Astrocyte (in vitro differentiated cells and primary cell): ENCODE data around the gene P2RY6. TPM values are rescaled to one million over a fixed set of nuclear protein-coding genes. Genes with fewer than 3 reads are reported as not detected.

Source experiments
- DNase-seq: peaks from one replicate; pipeline ENCODE4 v3.0.0-alpha.2; 2010; ENCODE audit warnings: low read depth
- FAIRE-seq: peaks from 2 replicates; lab custom pipeline; 2011; peaks lifted over from hg19 to GRCh38; lab: Jason Lieb, UNC
- H2AFZ ChIP-seq: 2 replicates; pipeline ENCODE4 v1.6.0; 2012; ENCODE audit warnings: low read depth, low read length, inconsistent platforms
- H3K27ac ChIP-seq: 2 replicates; pipeline ENCODE4 v1.5.1; 2011; ENCODE audit warnings: low read depth, low read length, inconsistent platforms
- H3K27me3 ChIP-seq: 2 replicates; pipeline ENCODE4 v1.6.0; 2011; ENCODE audit warnings: low read length, inconsistent platforms; ENCODE audit not compliant: insufficient read depth
- H3K36me3 ChIP-seq: 2 replicates; pipeline ENCODE4 v1.5.1; 2011; ENCODE audit warnings: low read length, inconsistent platforms; ENCODE audit not compliant: insufficient read depth
- H3K4me1 ChIP-seq: 2 replicates; pipeline ENCODE4 v1.5.1; 2011; ENCODE audit warnings: low read length, inconsistent platforms; ENCODE audit not compliant: insufficient read depth
- H3K4me2 ChIP-seq: 2 replicates; pipeline ENCODE4 v1.6.0; 2012; ENCODE audit warnings: low read length, inconsistent platforms
- H3K4me3 ChIP-seq: 2 replicates; pipeline ENCODE4 v1.5.1; 2011; ENCODE audit warnings: low read depth, mild to moderate bottlenecking, low read length, inconsistent platforms; ENCODE audit not compliant: insufficient read depth
- H3K79me2 ChIP-seq: 2 replicates; pipeline ENCODE4 v1.6.0; 2012; ENCODE audit warnings: mild to moderate bottlenecking, low read length, inconsistent platforms; ENCODE audit not compliant: insufficient read depth
- H3K9ac ChIP-seq: 2 replicates; pipeline ENCODE4 v1.6.0; 2012; ENCODE audit warnings: mild to moderate bottlenecking, low read length, inconsistent platforms
- H3K9me3 ChIP-seq: 2 replicates; pipeline ENCODE4 v1.5.1; 2012; ENCODE audit warnings: low read depth, mild to moderate bottlenecking, low read length, inconsistent platforms; ENCODE audit not compliant: insufficient read depth
- H4K20me1 ChIP-seq: 2 replicates; pipeline ENCODE4 v1.6.0; 2012; ENCODE audit warnings: low read length, inconsistent platforms; ENCODE audit not compliant: insufficient read depth
- H3K27ac Mint-ChIP-seq: one replicate; pipeline ENCODE4 v1.8.0; 2021; ENCODE audit warnings: mild to moderate bottlenecking, mixed read lengths; ENCODE audit not compliant: unreplicated experiment
- H3K27me3 Mint-ChIP-seq: one replicate; pipeline ENCODE4 v1.8.0; 2021; ENCODE audit warnings: low read depth, mixed read lengths; ENCODE audit not compliant: unreplicated experiment
- H3K36me3 Mint-ChIP-seq: one replicate; pipeline ENCODE4 v1.8.0; 2021; ENCODE audit warnings: low read depth, mixed read lengths; ENCODE audit not compliant: unreplicated experiment
- H3K4me1 Mint-ChIP-seq: one replicate; pipeline ENCODE4 v1.8.0; 2021; ENCODE audit warnings: low read depth, mixed read lengths; ENCODE audit not compliant: unreplicated experiment
- H3K4me3 Mint-ChIP-seq: one replicate; pipeline ENCODE4 v1.8.0; 2021; ENCODE audit warnings: mild to moderate bottlenecking, moderate library complexity, mixed read lengths; ENCODE audit not compliant: unreplicated experiment
- H3K9me3 Mint-ChIP-seq: one replicate; pipeline ENCODE4 v1.8.0; 2021; ENCODE audit warnings: mild to moderate bottlenecking, mixed read lengths; ENCODE audit not compliant: unreplicated experiment
- CTCF ChIP-seq: IDR thresholded peaks from 2 replicates; pipeline ENCODE4 v1.5.1; 2011; ENCODE audit warnings: low read depth, mild to moderate bottlenecking, inconsistent platforms, low read length, moderate library complexity; ENCODE audit not compliant: insufficient read depth
- EZH2 ChIP-seq: IDR thresholded peaks from 2 replicates; pipeline ENCODE4 v1.6.1; 2012; ENCODE audit warnings: mild to moderate bottlenecking, low read length, inconsistent platforms; ENCODE audit not compliant: insufficient read depth
- total RNA-seq: library from RNA; stranded (reverse); gene quantifications from 2 replicates; pipeline ENCODE4 v1.2.1, GENCODE V29; 2021

P2RY6 gene
- total RNA-seq, 1 donor from 2014 or later: 0.75 TPM

GRCh38 chr11:73307323-73308002, 35.3 kb downstream of the P2RY6 start:
- H3K4me3 ChIP-seq: peak overlapping the region; percentile 78
- Mint-ChIP-seq H3K27ac (peak overlapping the region; percentile 77), H3K36me3 (peaks cover 7% of the 10 kb centered on the region), H3K9me3 (no peaks in the 10 kb centered on the region), H3K4me1 (peaks cover 9% of the 10 kb centered on the region), H3K27me3 (peaks cover 2% of the 10 kb centered on the region), H3K4me3 (peak overlapping the region; percentile 79)
- H3K27ac ChIP-seq: peak overlapping the region; percentile 98
- H4K20me1 ChIP-seq: peaks cover 31% of the 10 kb centered on the region
- no peaks in the 10 kb centered on the region for H3K9me3 ChIP-seq
- peak overlapping the region; percentile 80 for H2AFZ ChIP-seq
- peak overlapping the region; percentile 93 for H3K9ac ChIP-seq
- FAIRE-seq: no peak
- DNase-seq: peak; percentile 96
- H3K79me2 ChIP-seq: peaks cover 40% of the 10 kb centered on the region
- H3K4me2 ChIP-seq: peak overlapping the region; percentile 99
- peaks cover 36% of the 10 kb centered on the region for H3K4me1 ChIP-seq
- H3K36me3 ChIP-seq: no peaks in the 10 kb centered on the region
- peak; percentile 77 for TF ChIP-seq CTCF
- TF ChIP-seq EZH2: no peak
- no peaks in the 10 kb centered on the region for H3K27me3 ChIP-seq

GRCh38 chr11:73308003-73308960, 36.1 kb downstream of the P2RY6 start, which contains the start of gene ARHGEF17:
Gene ARHGEF17 (plus strand): TSS chr11:73308276. CDS start chr11:73308639, 363 bp downstream.
- H3K36me3 Mint-ChIP-seq: peaks cover 7% of the 10 kb centered on the region
- FAIRE-seq (no peak), DNase-seq (peak; percentile 66)
- H3K27ac Mint-ChIP-seq: peak within 1 kb of the TSS; percentile 77
- Histone ChIP-seq H4K20me1 (peaks cover 39% of the 10 kb centered on the region), H3K4me2 (peak within 1 kb of the TSS; percentile 99), H3K36me3 (no peaks in the 10 kb centered on the region), H3K9me3 (no peaks in the 10 kb centered on the region), H2AFZ (peak within 1 kb of the TSS; percentile 80), H3K4me1 (peaks cover 44% of the 10 kb centered on the region), H3K9ac (peak within 1 kb of the TSS; percentile 93), H3K27me3 (no peaks in the 10 kb centered on the region), H3K27ac (peak within 1 kb of the TSS; percentile 98), H3K79me2 (peaks cover 48% of the 10 kb centered on the region), H3K4me3 (peak within 1 kb of the TSS; percentile 78)
- TF ChIP-seq CTCF (no peak), EZH2 (no peak)
- H3K4me3 Mint-ChIP-seq: peak within 1 kb of the TSS; percentile 81
- peaks cover 16% of the 10 kb centered on the region for H3K4me1 Mint-ChIP-seq
- H3K9me3 Mint-ChIP-seq: no peaks in the 10 kb centered on the region
- H3K27me3 Mint-ChIP-seq: peaks cover 2% of the 10 kb centered on the region
